ENCODE results near the gene ATP1B1. TPM values are rescaled to one million over a fixed set of nuclear protein-coding genes. Genes with fewer than 3 reads are reported as not detected.
A peak's percentile ranks its signal among the peaks of the same experiment; 100 is the strongest.

Gene ATP1B1
- total and polyA plus RNA-seq, 9 of the 15 experiments (the other 6 are each of a cell fraction or from before 2014, with no cell fraction given), result 0.76 to 3.0 (median 1.7) TPM

GRCh38 chr1:169163059-169163458 lies 56.6 kb downstream of the ATP1B1 start (continued):
- TF ChIP-seq ZNF280A (IDR thresholded peaks at IDR 0.05; ENCODE audit: low read depth, partially characterized antibody) (no peak), PPARD (CRISPR knock-in tag; IDR thresholded peaks at IDR 0.05) (no peak), FIP1L1 (IDR thresholded peaks at IDR 0.05; ENCODE audit: low read depth, low read length, poor library complexity, severe bottlenecking) (no peak), THRAP3 (IDR thresholded peaks at IDR 0.05; ENCODE audit: borderline replicate concordance) (no peak), CLOCK (CRISPR knock-in tag; IDR thresholded peaks at IDR 0.05; ENCODE audit: borderline replicate concordance) (no peak), ATF3 (IDR thresholded peaks at IDR 0.05) (peak; percentile 14; the same call in 1 of the 2 replicates), ATF3 (CRISPR knock-in tag; conservative IDR thresholded peaks at IDR 0.05) (no peak)
